GM12864 (cell line): ENCODE measurements around the gene FNDC5.

Experiments
- DNase-seq: peaks from one replicate; pipeline ENCODE4 v3.0.0-alpha.2; 2011; ENCODE audit warnings: low read depth
- H3K4me3 ChIP-seq: 2 replicates; pipeline ENCODE4 v1.5.1; 2011; ENCODE audit warnings: mild to moderate bottlenecking, low read depth, low read length, control low read depth
- TF ChIP-seq, protein P1 (sequence below): IDR thresholded peaks from 2 replicates; pipeline ENCODE4 v1.5.1; 2011; ENCODE audit warnings: low read depth, mild to moderate bottlenecking, moderate library complexity, low read length, control low read depth, inconsistent platforms; ENCODE audit errors: missing control alignments

FNDC5 gene

DNA sequence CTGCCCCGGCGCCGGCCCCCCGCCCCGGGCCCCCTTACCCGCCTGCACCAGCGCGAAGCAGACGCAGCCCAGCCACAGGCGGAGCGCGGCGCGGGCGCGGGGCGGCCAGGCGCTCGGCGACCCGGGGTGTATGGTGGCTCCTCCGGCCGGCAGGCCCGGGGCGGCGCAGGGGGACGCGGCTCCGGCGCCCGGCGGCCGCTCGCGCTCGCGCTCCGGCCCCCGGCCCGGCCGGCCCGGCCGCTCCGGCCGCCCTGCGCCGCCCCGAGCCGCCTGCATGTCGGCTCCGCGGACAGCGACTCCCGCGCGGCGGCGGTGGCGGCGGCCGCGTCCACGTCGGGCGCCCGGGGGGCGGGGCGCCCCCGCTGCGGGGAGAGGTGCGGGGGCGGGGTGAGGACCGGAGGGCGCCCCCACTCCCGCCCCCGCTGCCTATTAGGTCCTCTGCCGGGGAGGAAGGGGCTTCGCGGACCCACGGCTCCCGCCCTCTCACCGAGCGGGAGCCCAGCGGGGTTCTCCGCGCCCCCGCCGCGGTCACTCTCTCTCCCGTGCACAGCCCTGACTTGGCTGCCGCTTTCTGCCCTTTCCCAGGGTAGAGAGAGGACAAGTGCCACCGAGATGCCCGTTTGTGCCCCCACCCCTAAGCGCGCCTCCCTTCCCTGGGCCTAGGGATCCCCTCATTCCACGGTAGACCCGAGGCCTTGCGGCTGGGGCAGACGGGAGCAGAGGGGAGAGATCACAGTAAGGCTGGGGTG, at the start of gene FNDC5:
Gene FNDC5, minus strand, starts transcription at position 298 of the 749 bp plus-strand sequence.
- TF ChIP-seq, protein P1, sequence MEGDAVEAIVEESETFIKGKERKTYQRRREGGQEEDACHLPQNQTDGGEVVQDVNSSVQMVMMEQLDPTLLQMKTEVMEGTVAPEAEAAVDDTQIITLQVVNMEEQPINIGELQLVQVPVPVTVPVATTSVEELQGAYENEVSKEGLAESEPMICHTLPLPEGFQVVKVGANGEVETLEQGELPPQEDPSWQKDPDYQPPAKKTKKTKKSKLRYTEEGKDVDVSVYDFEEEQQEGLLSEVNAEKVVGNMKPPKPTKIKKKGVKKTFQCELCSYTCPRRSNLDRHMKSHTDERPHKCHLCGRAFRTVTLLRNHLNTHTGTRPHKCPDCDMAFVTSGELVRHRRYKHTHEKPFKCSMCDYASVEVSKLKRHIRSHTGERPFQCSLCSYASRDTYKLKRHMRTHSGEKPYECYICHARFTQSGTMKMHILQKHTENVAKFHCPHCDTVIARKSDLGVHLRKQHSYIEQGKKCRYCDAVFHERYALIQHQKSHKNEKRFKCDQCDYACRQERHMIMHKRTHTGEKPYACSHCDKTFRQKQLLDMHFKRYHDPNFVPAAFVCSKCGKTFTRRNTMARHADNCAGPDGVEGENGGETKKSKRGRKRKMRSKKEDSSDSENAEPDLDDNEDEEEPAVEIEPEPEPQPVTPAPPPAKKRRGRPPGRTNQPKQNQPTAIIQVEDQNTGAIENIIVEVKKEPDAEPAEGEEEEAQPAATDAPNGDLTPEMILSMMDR = no peak
- no peak for DNase-seq
- no peak within 1 kb of the TSS; the same call in none of the 2 replicates for H3K4me3 ChIP-seq

DNA sequence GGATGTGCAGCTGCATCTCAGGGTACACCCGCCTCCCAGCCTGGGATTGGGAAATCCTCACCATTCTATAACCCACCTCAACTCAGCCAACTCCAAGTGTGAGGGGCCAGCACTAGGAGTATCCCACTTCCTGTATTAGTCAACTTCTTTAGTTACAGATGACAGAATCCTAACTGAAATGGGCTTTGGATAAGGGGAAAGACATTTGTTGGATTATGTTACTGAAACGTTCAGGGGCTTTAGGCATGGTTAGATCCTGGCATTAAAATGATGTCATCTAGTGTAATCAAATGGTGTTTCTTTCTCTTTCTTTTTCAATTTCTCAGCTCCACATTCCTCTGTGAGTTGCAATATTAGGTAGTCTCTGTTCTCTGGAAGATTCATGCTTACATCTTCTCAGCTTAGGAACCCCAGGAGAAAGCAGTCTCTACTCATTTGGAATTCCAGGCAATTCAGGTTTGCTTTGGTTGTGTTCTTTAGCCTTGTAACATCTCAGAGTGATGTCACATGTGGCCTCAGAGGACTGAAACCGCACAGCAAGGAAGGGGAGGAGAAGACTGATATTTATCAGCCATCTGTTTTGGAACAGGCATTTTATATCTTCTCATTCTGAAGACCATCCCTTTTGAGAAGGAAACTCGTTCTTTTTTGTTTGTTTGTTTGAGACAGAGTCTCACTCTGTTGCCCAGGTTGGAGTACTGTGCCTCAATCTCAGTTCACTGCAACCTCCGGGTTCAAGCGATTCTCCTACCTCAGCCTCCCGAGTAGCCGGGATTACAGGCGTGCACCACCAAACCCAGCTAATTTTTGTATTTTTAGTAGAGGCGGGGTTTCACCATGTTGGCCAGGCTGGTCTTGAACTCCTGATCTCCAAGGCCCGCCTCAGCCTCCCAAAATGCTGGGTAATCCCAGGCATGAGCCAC, 49.4 kb upstream of the FNDC5 start:
- TF ChIP-seq, protein P1 = no peak
- no peak overlapping the region for H3K4me3 ChIP-seq
- no peak for DNase-seq

DNA sequence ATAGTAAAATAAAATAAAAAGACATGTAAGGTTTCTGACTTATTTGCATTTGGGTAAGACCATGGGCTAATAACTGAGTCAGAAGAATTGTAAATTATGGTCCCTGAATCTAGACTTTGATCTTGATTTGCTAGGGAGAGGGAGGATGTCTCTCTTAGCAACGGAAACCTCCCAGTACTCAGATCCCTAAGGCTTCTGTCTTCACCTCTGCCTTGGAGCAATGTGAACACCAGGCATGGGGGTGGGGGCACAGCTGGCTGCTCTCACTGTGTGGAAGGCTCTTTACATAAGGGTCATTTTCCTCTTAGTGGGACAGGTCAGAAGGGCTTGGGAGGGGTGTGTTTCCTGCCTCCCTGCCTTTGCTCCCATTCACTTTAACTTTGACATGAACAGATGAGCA, 47.5 kb upstream of the FNDC5 start:
- TF ChIP-seq, protein P1 = no peak
- H3K4me3 ChIP-seq = no peak overlapping the region
- DNase-seq = no peak

DNA sequence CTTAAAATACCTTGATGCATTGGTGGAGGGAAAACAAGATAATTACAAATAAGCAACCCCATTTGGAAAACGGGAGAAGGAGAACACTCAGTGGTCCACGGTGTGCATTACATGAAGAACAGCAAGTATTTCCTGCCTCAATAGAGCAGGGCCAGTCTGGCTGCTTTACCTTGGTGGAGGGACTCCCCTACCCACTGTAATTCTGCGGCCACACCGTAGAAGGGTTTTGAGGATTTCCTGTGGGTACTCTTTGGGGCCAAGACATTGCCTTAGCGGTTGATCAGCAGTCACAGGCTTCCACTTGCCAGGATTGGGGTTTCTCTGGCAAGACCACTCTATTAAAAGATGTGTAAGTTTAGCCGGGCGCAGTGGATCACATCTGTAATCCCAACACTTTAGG, 46.8 kb upstream of the FNDC5 start:
- DNase-seq = no peak
- H3K4me3 ChIP-seq = no peak overlapping the region
- TF ChIP-seq, protein P1 = no peak

DNA sequence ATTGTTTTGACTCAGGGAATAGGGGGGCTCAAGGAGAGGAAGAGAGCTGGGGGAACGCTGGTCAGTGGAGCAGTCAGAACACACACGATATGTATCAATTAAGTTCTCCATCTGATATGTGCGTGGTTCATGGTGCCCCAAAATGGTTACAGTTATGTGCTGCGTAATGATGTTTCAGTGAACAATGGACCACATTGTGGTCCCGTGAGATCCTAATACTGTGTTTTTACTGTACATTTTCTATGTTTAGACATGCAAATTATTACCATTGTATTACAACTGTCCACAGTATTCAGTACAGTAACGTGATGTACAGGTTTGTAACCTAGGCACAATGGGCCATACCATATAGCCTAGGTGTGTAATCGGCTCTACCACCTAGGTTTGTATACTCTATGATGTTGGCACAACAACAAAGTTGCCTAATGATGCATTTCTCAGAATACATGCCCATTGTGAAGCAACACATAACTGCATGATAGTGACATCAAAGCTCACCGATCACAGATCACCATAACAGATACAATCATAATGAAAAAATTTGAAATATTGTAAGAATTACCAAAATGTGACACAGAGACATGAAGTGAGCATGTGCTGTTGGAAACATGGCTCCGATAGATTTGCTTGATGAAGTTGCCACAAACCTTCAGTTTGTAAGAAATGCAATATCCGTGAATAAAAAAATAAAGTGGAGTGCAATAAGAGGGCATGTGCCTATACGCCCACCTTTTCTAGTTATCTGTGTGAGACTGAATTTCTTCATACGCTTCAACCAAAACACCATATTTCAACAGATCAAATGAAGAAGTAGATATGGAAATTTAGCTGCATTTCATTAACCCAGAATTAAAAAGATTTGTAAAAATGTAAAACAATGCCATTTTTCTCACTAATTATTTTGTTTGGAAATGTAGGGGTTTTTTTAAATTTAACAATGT, 45.3 kb upstream of the FNDC5 start:
- DNase-seq = no peak
- TF ChIP-seq, protein P1 = no peak
- no peak overlapping the region for H3K4me3 ChIP-seq

DNA sequence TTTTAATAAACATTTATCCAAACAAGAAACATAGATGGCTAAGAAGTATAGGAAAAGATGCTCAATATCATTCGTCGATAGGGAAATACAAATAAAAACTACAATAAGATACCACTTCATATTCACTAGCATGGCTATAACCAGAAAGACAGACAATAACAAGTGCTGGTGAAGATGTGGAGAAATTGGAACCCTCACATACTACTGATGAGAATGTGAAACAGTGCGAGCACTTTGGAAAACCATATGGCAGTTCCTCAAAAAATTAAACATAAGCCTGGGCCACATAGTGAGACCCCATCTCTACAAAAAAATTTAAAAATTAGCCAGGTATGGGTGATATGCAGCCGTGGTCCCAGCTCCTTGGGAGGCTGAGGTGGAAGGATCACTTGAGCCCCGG, 39.6 kb upstream of the FNDC5 start:
- H3K4me3 ChIP-seq = no peak overlapping the region

More for the DNA sequence above, 39.6 kb upstream of the FNDC5 start:
- DNase-seq = no peak
- TF ChIP-seq, protein P1 = no peak
